GM12878 (cell line): ENCODE measurements around the gene CCDC97. TPM values are rescaled to one million over a fixed set of nuclear protein-coding genes. Genes with fewer than 3 reads are reported as not detected.

Experiments
- polyA plus RNA-seq, 11 experiments: library from polyadenylated mRNA; depleted of rRNA in 4 of 11; unstranded in 6 of 11; stranded (reverse) in 5 of 11; fragments of >200 nt; fragmentation: Nextera tagmentation in 4 of 11; fragmentation: Illumina TruSeq in 1 of 11; extraction: Ambion mirVana in 4 of 11; extraction: Trizol in 1 of 11; gene quantifications; 1 replicate in 1 of 11; 2 replicates in 10 of 11; pipeline versions ENCODE4 v1.2.1 to v1.2.3, GENCODE V29; 2011 to 2016; ENCODE audit warnings: inconsistent platforms in 2 of 11, missing spikeins in 2 of 11, low read depth in 1 of 11
- total RNA-seq, 4 experiments: library from RNA; depleted of rRNA in 3 of 4; stranded (reverse); fragments of >200 nt in 3 of 4; fragmentation: Illumina TruSeq in 1 of 4; extraction: Trizol in 1 of 4; gene quantifications; 2 replicates each; pipeline versions ENCODE4 v1.2.1 to v1.2.3, GENCODE V29; 2013 to 2021
- TF ChIP-seq, protein P1 (sequence below): fragments of 150-350 bp; IDR thresholded peaks from 2 replicates; pipeline ENCODE4 v1.6.1; 2016; ENCODE audit warnings: low read depth, low read length
- TF ChIP-seq, protein P2 (sequence below): fragments of 450-650 bp; IDR thresholded peaks from 2 replicates; pipeline ENCODE4 v1.6.1; 2017; ENCODE audit warnings: mild to moderate bottlenecking
- TF ChIP-seq, protein P3 (sequence below): IDR thresholded peaks from 2 replicates; pipeline ENCODE4 v1.6.1; 2011; ENCODE audit warnings: borderline replicate concordance, low read depth, mild to moderate bottlenecking, moderate library complexity, mixed read lengths, low read length; ENCODE audit not compliant: insufficient read depth; ENCODE audit errors: extremely low read length
- TF ChIP-seq, protein P4 (sequence below): fragments of 450-650 bp; conservative IDR thresholded peaks from 2 replicates; pipeline ENCODE4 v1.6.1; 2017; ENCODE audit warnings: mild to moderate bottlenecking, moderate library complexity

The CCDC97 gene
- total and polyA plus RNA-seq, 10 of the 15 experiments (the other 5 are each of a cell fraction or from before 2014, with no cell fraction given) = 1.8 to 34.1 (median 18.8) TPM

DNA sequence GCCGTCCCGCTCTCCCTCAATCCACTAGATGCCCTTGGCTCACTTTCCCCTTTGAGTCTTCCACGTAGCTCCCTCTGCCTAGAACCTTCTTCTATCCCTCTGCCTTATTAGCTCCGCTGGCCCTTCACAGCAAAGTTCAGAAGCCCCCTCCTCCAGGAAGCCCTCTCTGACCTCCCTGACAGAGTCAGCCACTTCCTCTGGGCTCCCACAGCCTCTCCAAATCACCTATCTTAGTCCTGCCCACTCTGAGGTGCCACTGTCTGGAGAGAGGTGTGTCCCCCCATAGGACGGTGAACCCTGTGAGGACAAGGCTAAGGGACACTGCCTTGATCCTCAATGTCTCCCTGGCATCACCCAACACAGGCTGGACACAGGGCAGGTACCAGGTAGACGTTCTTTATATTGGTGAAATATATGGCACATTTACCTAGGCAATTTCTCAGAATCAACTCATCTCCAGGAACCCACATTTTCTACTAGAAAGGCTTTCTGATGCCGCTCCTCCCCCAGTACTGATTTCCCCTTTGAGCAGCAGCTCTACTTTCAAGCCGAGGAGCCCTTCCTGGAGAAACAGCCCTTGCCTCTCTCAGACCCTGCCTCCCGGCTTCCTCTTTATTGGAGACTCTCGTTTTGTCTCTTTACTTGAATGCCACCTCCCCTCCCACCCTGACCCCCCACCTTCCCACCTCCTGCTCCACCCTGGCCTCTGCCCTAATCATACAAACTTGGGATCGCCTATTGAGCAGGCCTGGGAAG, 47.2 kb downstream of the CCDC97 start (continued):
- TF ChIP-seq, protein P1, sequence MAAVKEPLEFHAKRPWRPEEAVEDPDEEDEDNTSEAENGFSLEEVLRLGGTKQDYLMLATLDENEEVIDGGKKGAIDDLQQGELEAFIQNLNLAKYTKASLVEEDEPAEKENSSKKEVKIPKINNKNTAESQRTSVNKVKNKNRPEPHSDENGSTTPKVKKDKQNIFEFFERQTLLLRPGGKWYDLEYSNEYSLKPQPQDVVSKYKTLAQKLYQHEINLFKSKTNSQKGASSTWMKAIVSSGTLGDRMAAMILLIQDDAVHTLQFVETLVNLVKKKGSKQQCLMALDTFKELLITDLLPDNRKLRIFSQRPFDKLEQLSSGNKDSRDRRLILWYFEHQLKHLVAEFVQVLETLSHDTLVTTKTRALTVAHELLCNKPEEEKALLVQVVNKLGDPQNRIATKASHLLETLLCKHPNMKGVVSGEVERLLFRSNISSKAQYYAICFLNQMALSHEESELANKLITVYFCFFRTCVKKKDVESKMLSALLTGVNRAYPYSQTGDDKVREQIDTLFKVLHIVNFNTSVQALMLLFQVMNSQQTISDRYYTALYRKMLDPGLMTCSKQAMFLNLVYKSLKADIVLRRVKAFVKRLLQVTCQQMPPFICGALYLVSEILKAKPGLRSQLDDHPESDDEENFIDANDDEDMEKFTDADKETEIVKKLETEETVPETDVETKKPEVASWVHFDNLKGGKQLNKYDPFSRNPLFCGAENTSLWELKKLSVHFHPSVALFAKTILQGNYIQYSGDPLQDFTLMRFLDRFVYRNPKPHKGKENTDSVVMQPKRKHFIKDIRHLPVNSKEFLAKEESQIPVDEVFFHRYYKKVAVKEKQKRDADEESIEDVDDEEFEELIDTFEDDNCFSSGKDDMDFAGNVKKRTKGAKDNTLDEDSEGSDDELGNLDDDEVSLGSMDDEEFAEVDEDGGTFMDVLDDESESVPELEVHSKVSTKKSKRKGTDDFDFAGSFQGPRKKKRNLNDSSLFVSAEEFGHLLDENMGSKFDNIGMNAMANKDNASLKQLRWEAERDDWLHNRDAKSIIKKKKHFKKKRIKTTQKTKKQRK = no peak
- TF ChIP-seq, protein P2, sequence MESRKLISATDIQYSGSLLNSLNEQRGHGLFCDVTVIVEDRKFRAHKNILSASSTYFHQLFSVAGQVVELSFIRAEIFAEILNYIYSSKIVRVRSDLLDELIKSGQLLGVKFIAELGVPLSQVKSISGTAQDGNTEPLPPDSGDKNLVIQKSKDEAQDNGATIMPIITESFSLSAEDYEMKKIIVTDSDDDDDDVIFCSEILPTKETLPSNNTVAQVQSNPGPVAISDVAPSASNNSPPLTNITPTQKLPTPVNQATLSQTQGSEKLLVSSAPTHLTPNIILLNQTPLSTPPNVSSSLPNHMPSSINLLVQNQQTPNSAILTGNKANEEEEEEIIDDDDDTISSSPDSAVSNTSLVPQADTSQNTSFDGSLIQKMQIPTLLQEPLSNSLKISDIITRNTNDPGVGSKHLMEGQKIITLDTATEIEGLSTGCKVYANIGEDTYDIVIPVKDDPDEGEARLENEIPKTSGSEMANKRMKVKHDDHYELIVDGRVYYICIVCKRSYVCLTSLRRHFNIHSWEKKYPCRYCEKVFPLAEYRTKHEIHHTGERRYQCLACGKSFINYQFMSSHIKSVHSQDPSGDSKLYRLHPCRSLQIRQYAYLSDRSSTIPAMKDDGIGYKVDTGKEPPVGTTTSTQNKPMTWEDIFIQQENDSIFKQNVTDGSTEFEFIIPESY = no peak
- TF ChIP-seq, protein P3, sequence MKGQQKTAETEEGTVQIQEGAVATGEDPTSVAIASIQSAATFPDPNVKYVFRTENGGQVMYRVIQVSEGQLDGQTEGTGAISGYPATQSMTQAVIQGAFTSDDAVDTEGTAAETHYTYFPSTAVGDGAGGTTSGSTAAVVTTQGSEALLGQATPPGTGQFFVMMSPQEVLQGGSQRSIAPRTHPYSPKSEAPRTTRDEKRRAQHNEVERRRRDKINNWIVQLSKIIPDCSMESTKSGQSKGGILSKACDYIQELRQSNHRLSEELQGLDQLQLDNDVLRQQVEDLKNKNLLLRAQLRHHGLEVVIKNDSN = no peak
- TF ChIP-seq, protein P4, sequence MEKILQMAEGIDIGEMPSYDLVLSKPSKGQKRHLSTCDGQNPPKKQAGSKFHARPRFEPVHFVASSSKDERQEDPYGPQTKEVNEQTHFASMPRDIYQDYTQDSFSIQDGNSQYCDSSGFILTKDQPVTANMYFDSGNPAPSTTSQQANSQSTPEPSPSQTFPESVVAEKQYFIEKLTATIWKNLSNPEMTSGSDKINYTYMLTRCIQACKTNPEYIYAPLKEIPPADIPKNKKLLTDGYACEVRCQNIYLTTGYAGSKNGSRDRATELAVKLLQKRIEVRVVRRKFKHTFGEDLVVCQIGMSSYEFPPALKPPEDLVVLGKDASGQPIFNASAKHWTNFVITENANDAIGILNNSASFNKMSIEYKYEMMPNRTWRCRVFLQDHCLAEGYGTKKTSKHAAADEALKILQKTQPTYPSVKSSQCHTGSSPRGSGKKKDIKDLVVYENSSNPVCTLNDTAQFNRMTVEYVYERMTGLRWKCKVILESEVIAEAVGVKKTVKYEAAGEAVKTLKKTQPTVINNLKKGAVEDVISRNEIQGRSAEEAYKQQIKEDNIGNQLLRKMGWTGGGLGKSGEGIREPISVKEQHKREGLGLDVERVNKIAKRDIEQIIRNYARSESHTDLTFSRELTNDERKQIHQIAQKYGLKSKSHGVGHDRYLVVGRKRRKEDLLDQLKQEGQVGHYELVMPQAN = no peak
